Cardiac fibroblast (primary cell): ENCODE measurements around the gene RIT1.
A peak's percentile ranks its signal among the peaks of the same experiment; 100 is the strongest.

Experiments
- DNase-seq, 2 donors: peaks; one replicate each; pipeline versions ENCODE4 v3.0.0 to v3.0.0-alpha.2; 2010; ENCODE audit warnings: low read depth in 2 of 2
- H3K4me3 ChIP-seq, 2 donors: replicated peaks in 1 of 2; 1 replicate in 1 of 2; 2 replicates in 1 of 2; pipeline ENCODE4 v1.5.1; 2011; ENCODE audit warnings: low read depth in 2 of 2, low read length in 2 of 2, mild to moderate bottlenecking in 2 of 2, moderate library complexity in 1 of 2
- TF ChIP-seq, protein P1 (sequence below): IDR thresholded peaks from one replicate; pipeline ENCODE4 v1.5.1; 2011; ENCODE audit warnings: low read depth, mild to moderate bottlenecking, low read length, inconsistent platforms

Gene RIT1

DNA sequence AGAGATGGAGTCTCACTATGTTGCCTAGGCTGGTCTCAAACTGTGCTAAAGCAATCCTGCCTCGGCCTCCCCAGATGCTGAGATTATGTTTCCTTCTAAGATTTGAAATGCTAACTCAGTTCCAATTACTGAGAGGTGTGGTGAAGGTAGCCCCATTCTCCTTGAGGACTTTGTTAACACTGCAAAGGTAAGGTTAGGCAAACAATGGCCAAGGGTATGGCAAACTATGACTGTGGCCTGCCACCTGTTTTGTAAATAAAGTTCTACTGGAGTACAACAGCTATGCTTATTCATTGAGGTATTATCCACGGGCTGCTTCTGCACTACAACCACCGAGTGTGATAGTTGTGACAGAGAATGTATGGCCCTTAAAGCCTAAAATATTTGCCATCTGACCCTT, 9.6 kb upstream of the RIT1 start:
- DNase-seq, result no peak
- no peak overlapping the region for H3K4me3 ChIP-seq
- TF ChIP-seq, protein P1, sequence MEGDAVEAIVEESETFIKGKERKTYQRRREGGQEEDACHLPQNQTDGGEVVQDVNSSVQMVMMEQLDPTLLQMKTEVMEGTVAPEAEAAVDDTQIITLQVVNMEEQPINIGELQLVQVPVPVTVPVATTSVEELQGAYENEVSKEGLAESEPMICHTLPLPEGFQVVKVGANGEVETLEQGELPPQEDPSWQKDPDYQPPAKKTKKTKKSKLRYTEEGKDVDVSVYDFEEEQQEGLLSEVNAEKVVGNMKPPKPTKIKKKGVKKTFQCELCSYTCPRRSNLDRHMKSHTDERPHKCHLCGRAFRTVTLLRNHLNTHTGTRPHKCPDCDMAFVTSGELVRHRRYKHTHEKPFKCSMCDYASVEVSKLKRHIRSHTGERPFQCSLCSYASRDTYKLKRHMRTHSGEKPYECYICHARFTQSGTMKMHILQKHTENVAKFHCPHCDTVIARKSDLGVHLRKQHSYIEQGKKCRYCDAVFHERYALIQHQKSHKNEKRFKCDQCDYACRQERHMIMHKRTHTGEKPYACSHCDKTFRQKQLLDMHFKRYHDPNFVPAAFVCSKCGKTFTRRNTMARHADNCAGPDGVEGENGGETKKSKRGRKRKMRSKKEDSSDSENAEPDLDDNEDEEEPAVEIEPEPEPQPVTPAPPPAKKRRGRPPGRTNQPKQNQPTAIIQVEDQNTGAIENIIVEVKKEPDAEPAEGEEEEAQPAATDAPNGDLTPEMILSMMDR, result no peak

DNA sequence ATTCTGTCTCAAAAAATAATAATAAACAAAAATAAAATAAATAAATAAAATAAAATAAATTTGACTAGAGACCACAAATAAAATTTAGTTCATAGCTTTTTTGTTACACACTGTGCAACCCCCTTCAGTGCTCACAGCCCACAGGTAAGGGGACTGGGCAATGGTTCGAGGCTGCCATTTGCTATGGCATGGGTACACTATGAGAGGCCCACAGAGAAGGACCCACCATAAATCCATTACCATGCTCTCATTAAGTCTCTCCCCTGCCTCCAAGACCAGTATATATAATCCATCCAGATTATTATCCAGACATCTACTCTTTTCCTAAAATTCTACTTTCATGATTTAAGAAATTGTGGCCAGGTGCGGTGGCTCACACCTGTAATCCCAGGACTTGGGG, 8.7 kb upstream of the RIT1 start:
- no peak for DNase-seq
- no peak overlapping the region for H3K4me3 ChIP-seq
- TF ChIP-seq, protein P1, result no peak

DNA sequence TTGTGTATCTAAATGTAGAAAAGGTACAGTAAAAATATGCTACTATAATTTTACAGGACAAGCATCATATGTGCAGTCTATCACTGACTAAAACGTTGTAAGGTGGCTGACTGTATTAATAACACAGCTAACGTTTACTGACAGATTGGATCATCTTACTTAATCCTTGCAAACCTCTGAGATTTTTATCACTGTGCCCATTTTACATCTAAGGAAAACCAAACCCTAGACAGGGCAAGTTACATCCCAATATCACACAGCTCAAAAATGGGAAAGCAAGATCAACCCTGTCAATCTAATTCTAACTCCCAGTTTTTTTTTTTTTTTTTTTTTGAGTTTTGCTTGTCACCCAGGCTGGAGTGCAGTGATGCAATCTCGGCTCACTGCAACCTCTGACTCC, 7.5 kb upstream of the RIT1 start:
- H3K4me3 ChIP-seq, result no peak overlapping the region
- TF ChIP-seq, protein P1, result no peak
- DNase-seq, result no peak

DNA sequence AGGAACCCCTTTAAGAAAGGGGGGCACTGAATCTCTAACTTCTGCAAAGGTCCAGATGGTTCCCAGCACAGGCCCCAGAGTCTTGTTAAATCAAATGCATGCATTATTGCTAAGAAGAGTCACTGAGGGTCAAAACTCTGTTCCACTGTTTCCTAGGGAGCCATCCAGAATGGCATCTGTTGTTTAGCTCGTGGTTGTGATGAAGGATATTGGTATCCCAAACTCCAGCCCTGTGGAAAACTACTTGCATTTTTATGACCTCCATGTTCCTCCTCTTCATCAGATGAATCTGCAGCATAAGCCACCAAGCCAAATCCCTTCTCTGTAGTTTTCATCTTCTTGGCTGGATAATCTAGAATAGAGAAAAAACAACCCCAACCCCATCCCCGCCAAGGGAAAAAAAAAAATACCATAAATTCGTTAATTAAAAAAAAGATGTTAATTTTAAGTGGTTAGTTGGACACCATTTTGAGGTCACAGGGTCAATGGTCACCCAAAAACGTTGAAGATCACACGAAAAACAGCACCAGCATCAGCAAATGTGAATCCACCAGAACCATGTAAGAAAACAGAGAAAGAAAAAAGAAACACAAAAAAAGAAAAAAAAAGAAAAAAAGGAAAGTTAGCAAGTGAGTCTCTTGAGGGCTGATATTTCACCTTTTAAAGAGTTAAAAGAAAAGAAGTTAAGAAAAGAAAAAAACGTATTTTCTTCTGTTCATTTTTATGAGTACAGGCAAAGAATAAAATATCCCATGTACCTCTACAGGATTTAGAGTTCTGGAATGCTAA, 3.0 kb upstream of the RIT1 start:
- H3K4me3 ChIP-seq, result no peak overlapping the region
- TF ChIP-seq, protein P1, result no peak
- no peak for DNase-seq

DNA sequence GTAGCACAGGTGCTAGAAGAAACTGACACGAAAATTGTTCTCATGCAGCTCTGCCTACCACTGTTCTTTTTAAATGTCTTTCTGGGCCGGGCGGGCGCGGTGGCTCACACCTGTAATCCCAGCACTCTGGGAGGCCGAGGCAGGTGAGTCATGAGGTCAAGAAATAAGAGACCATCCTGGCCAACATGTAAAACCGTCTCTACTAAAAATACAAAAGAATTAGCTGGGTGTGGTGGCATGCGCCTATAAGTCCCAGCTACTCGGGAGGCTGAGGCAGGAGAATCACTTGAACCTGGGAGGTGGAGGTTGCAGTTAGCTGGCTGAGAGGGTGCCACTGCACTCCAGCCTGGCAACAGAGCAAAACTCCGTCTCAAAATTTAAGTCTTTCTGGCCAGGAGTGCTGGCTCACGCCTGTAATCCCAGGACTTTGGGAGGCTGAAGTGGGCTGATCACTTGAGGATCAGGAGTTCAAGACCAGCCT, 947 bp upstream of the RIT1 start:
- no peak overlapping the region for H3K4me3 ChIP-seq
- no peak for DNase-seq
- TF ChIP-seq, protein P1, result no peak

DNA sequence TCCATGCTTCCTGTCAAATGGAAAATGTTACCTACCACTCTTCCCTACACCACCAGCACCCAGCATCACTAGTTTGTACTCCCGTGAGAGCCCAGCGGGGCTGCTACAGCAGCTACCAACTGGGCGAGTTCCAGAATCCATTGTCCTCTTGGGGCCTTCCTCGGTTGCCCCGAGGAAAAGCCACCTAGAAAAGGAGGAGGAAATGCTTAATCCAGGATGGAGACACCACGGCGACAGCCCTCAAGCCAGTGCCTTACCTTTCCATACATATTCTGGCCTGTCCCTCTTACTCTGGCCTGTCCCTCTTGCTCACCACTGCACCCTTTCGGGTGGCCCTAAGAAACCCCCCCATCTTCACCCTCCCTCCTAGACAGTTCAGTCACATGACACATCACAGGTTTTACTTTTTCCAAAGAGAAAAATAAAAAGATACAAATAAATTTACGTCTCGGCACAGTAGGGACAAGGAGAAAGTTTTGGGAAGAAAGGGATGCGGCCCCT, 478 bp downstream of the RIT1 start:
- TF ChIP-seq, protein P1, result no peak
- peak overlapping the region; percentile 64 to 65 for H3K4me3 ChIP-seq
- DNase-seq, result peak; percentile 40 to 52

DNA sequence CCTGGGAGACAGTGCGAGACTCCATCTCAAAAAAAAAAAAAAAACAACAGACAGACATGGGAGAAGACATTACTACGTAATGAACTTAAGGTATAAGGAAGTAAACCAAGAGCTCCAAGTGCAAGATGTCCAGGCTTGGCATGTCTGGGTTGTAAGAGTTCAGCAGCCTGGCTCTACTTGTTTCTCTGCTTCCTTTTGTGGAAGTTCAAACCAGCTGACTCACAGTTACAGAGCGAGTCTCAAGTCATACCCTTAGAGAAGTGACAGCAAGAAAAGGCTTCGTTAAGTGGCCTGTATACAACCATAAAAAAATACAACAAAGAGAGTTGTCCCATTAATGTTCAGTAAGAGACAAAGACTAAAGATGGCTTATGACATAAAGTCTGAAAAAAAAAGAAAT, 1.3 kb downstream of the RIT1 start:
- peak; percentile 52 to 70 for DNase-seq
- TF ChIP-seq, protein P1, result no peak
- H3K4me3 ChIP-seq, result peak overlapping the region in 1 of 2 donors; percentile 65
